HepG2 (cell line): ENCODE measurements around the gene MESD. TPM values are rescaled to one million over a fixed set of nuclear protein-coding genes. Genes with fewer than 3 reads are reported as not detected.

Experiments used
- ATAC-seq: fragments of 200-7000 bp; cut with Tn5 transposase; 3 replicates; pipeline ENCODE4 v1.9.1; 2020; ENCODE audit warnings: mild to moderate bottlenecking, moderate library complexity
- BruUV-seq: library from RNA; stranded (reverse); fragments of 400-500 nt; replicated peaks from 2 replicates; lab custom pipeline; 2021; lab: Mats Ljungman, UMichigan
- CTCF ChIA-PET: fragments of 300-600 bp; formaldehyde crosslinking; extraction: SDS; loops from one replicate; lab custom pipeline; 2021; ENCODE audit warnings: low total read pairs, inconsistent platforms, low intra/inter-chr PET ratio; lab: Yijun Ruan, JAX
- POLR2A ChIA-PET: fragments of 350-600 bp; sonication (Branson Sonifier 250); formaldehyde crosslinking; loops from one replicate; lab custom pipeline; 2020; ENCODE audit warnings: antibody characterized with exemption, inconsistent platforms; lab: Yijun Ruan, JAX
- DNase-seq: peaks from one replicate; pipeline ENCODE4 v3.0.0-alpha.2; 2015; ENCODE audit warnings: low spot score
- FAIRE-seq: peaks from 3 replicates; lab custom pipeline; 2011; peaks lifted over from hg19 to GRCh38; lab: Jason Lieb, UNC
- H2AFZ ChIP-seq: one replicate; pipeline ENCODE4 v1.6.1; 2011; ENCODE audit warnings: low read length, inconsistent platforms
- H3K27ac ChIP-seq: fragments of 300-600 bp; 3 replicates; pipeline ENCODE4 v1.8.0; 2011; ENCODE audit warnings: mixed run types, mild to moderate bottlenecking, mixed read lengths, low read length, inconsistent platforms; ENCODE audit not compliant: insufficient read depth; ENCODE audit errors: extremely low read length
- H3K27me3 ChIP-seq, 2 experiments: fragments of 200-600 bp in 1 of 2; 2 replicates in 1 of 2; 3 replicates in 1 of 2; pipeline versions ENCODE4 v1.6.0 to v1.8.0; 2011; ENCODE audit warnings: low read length in 2 of 2, mild to moderate bottlenecking in 2 of 2, moderate library complexity in 2 of 2, inconsistent platforms in 1 of 2; ENCODE audit not compliant: insufficient read depth in 2 of 2, control insufficient read depth in 1 of 2
- H3K36me3 ChIP-seq, 2 experiments: fragments of 200-600 bp in 1 of 2; replicated peaks in 1 of 2; 2 replicates in 1 of 2; 3 replicates in 1 of 2; pipeline versions ENCODE4 v1.5.1 to v1.8.0; 2011; ENCODE audit warnings: low read length in 2 of 2, inconsistent platforms in 1 of 2; ENCODE audit not compliant: insufficient read depth in 2 of 2, control insufficient read depth in 1 of 2
- H3K4me1 ChIP-seq: 2 replicates; pipeline ENCODE4 v1.5.1; 2012; ENCODE audit warnings: low read length, inconsistent platforms; ENCODE audit not compliant: insufficient read depth
- H3K4me2 ChIP-seq: 2 replicates; pipeline ENCODE4 v1.6.0; 2011; ENCODE audit warnings: low read depth, low read length, inconsistent platforms
- H3K4me3 ChIP-seq, 3 experiments: fragments of 200-600 bp in 1 of 3; sonication (generic), shearing (Covaris generic) in 1 of 3; replicated peaks in 1 of 3; 2 replicates each; pipeline ENCODE4 v1.5.1; 2011 to 2016; ENCODE audit warnings: low read length in 3 of 3, inconsistent platforms in 2 of 3, low read depth in 2 of 3, mild to moderate bottlenecking in 2 of 3, control low read depth in 1 of 3, mixed read lengths in 1 of 3; ENCODE audit not compliant: insufficient read depth in 1 of 3
- H3K79me2 ChIP-seq: one replicate; pipeline ENCODE4 v1.6.1; 2011; ENCODE audit warnings: low read length, inconsistent platforms; ENCODE audit not compliant: insufficient read depth
- H3K9ac ChIP-seq: 2 replicates; pipeline ENCODE4 v1.6.0; 2011; ENCODE audit warnings: mild to moderate bottlenecking, low read depth, low read length, inconsistent platforms; ENCODE audit not compliant: insufficient read depth
- H3K9me3 ChIP-seq: 2 replicates; pipeline ENCODE4 v1.5.1; 2012; ENCODE audit warnings: mild to moderate bottlenecking, low read length
- H4K20me1 ChIP-seq: 2 replicates; pipeline ENCODE4 v1.6.0; 2011; ENCODE audit warnings: inconsistent platforms, mild to moderate bottlenecking, low read length, moderate library complexity; ENCODE audit not compliant: insufficient read depth
- CTCF ChIP-seq: sonication (generic); formaldehyde crosslinking; IDR thresholded peaks from 2 replicates; pipeline ENCODE4 v1.5.0; 2020; ENCODE audit warnings: mild to moderate bottlenecking, missing genetic modification reagents, moderate library complexity
- E2F5 ChIP-seq: sonication (generic); formaldehyde crosslinking; conservative IDR thresholded peaks from 2 replicates; pipeline ENCODE4 v1.4.0; 2020; ENCODE audit warnings: missing genetic modification reagents
- GATA4 ChIP-seq: sonication (generic); IDR thresholded peaks from 2 replicates; pipeline ENCODE4 v1.6.1; 2016; ENCODE audit warnings: antibody characterized with exemption, low read depth, borderline replicate concordance
- HINFP ChIP-seq: sonication (generic); formaldehyde crosslinking; IDR thresholded peaks from 2 replicates; pipeline ENCODE4 v1.4.0; 2020; ENCODE audit warnings: low read depth, mild to moderate bottlenecking, missing genetic modification reagents
- HIVEP1 ChIP-seq: sonication (generic); formaldehyde crosslinking; IDR thresholded peaks from 2 replicates; pipeline ENCODE4 v1.4.0; 2020; ENCODE audit warnings: mild to moderate bottlenecking, missing genetic modification reagents
- NFRKB ChIP-seq: fragments of 450-650 bp; IDR thresholded peaks from 2 replicates; pipeline ENCODE4 v1.6.1; 2017
- SMAD1 ChIP-seq: sonication (generic); formaldehyde crosslinking; IDR thresholded peaks from 2 replicates; pipeline ENCODE4 v1.4.0; 2020; ENCODE audit warnings: missing genetic modification reagents, low read depth, mild to moderate bottlenecking, borderline replicate concordance
- SNAPC2 ChIP-seq: sonication (generic); formaldehyde crosslinking; IDR thresholded peaks from 2 replicates; pipeline ENCODE4 v1.8.1; 2022; ENCODE audit warnings: mild to moderate bottlenecking, missing genetic modification reagents
- TBL1XR1 ChIP-seq: fragments of 150-350 bp; IDR thresholded peaks from 2 replicates; pipeline ENCODE4 v1.6.1; 2014; ENCODE audit warnings: borderline replicate concordance, low read length; ENCODE audit not compliant: partially characterized antibody
- TEAD3 ChIP-seq: optimal IDR thresholded peaks from 2 replicates; pipeline ENCODE3; 2016; ENCODE audit warnings: borderline replicate concordance
- ZNF124 ChIP-seq: sonication (generic); formaldehyde crosslinking; IDR thresholded peaks from 2 replicates; pipeline ENCODE4 v1.4.0; 2020; ENCODE audit warnings: missing genetic modification reagents
- ZNF205 ChIP-seq: IDR thresholded peaks from 2 replicates; pipeline ENCODE4 v1.6.1; 2018; ENCODE audit warnings: missing biosample characterization, missing genetic modification reagents
- ZNF460 ChIP-seq: sonication (generic); formaldehyde crosslinking; IDR thresholded peaks from 2 replicates; pipeline ENCODE4 v1.5.1; 2020; ENCODE audit warnings: missing genetic modification reagents, mild to moderate bottlenecking, borderline replicate concordance
- ZNF567 ChIP-seq: sonication (generic); formaldehyde crosslinking; IDR thresholded peaks from 2 replicates; pipeline ENCODE4 v1.8.1; 2023; ENCODE audit warnings: mild to moderate bottlenecking, missing genetic modification reagents, borderline replicate concordance
- ZNF577 ChIP-seq: sonication (generic); formaldehyde crosslinking; IDR thresholded peaks from 2 replicates; pipeline ENCODE4 v1.4.0; 2020; ENCODE audit warnings: mild to moderate bottlenecking, low read depth, missing genetic modification reagents, borderline replicate concordance
- WGBS: methylation state at CpG from one replicate; pipeline ENCODE4 v1.1.6; 2017; ENCODE audit warnings: low lambda C conversion rate; 5-methylcytosine and 5-hydroxymethylcytosine counted together
- in situ Hi-C: cut with HindIII; loops from 2 replicates; pipeline ENCODE4 v1.10.0; 2017; ENCODE audit warnings: low pct_unique_long_range_greater_than_20kb; ENCODE audit not compliant: extremely low pct_ligation_motif_present
- intact Hi-C: fragments of 100-400 bp; cut with micrococcal nuclease; formaldehyde crosslinking; loops from one replicate; pipeline ENCODE4 v1.10.0; 2022; ENCODE audit not compliant: unreplicated experiment
- polyA plus RNA-seq, 8 experiments: library from polyadenylated mRNA; depleted of rRNA in 3 of 8; stranded (reverse) in 7 of 8; unstranded in 1 of 8; fragments of >200 nt; fragmentation: Illumina TruSeq in 4 of 8; extraction: Trizol in 4 of 8; gene quantifications; 2 replicates each; pipeline versions ENCODE4 v1.2.1 to v1.2.3, GENCODE V29; 2011 to 2016; ENCODE audit warnings: low read depth in 4 of 8, missing spikeins in 1 of 8, mixed read lengths in 1 of 8; ENCODE audit not compliant: insufficient read depth in 1 of 8
- total RNA-seq, 5 experiments: library from RNA; depleted of rRNA; stranded (reverse); fragments of >200 nt; fragmentation: Illumina TruSeq; extraction: Trizol; gene quantifications; 2 replicates each; pipeline ENCODE4 v1.2.3, GENCODE V29; 2016; ENCODE audit warnings: low read depth in 1 of 5
- TF ChIP-seq, protein P1 (sequence below): IDR thresholded peaks from 2 replicates; pipeline ENCODE4 v1.6.1; 2016; ENCODE audit warnings: low read depth

The MESD gene
- total and polyA plus RNA-seq, 2 of the 13 experiments (the other 11 are each of a cell fraction or from before 2014, with no cell fraction given), result 18.0 to 46.2 TPM

DNA sequence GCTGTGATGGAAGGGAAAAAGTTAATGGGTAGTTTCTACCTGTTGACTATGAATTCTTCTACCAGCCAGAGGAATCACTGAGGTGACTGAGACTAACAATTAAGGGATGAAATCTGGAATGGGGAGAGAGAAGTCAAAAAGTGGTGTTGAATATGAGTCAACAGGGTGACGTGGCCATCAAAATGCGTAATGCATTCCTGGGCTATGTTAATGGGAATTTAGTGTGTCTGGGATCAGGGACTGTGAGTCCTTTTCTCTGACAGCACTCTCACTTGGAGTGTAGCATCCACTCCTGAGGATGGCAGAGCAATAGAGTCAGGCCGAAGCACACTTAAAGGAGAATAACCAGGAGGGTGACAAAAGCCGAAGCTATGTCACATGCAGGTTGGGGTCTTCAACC is 60.4 kb downstream of the MESD start (continued):
- TF ChIP-seq HIVEP1 (CRISPR knock-in tag) (no peak), E2F5 (CRISPR knock-in tag) (no peak), ZNF460 (CRISPR knock-in tag) (no peak), ZNF567 (CRISPR knock-in tag) (no peak), CTCF (CRISPR knock-in tag) (no peak), ZNF124 (CRISPR knock-in tag) (no peak), TEAD3 (CRISPR knock-in tag) (no peak)
- TF ChIP-seq, protein P1, sequence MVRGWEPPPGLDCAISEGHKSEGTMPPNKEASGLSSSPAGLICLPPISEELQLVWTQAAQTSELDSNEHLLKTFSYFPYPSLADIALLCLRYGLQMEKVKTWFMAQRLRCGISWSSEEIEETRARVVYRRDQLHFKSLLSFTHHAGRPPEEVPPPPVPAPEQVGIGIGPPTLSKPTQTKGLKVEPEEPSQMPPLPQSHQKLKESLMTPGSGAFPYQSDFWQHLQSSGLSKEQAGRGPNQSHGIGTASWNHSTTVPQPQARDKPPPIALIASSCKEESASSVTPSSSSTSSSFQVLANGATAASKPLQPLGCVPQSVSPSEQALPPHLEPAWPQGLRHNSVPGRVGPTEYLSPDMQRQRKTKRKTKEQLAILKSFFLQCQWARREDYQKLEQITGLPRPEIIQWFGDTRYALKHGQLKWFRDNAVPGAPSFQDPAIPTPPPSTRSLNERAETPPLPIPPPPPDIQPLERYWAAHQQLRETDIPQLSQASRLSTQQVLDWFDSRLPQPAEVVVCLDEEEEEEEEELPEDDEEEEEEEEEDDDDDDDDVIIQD (CRISPR knock-in tag), result no peak

DNA sequence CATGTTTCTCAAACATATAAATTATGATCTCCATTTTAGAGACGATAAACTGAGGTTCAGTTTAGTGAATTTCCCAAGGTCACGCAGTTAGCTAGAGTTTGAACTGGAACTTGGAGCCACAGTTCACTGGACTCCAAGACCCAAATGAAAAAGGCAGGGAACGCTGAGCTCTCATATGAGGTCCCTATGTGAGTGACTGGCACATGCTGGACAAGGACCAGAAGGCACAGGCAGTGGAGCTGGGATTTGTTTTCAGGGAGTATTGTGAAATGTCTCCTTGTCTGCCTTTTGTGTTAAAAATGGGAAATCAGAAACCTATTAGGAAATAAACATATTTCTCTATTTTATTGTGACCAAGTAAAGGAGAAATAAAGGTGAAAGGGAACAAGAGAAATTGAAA is 63.5 kb downstream of the MESD start:
- no peak for TF ChIP-seq HINFP (CRISPR knock-in tag)
- TF ChIP-seq TBL1XR1, result no peak
- TF ChIP-seq SMAD1, result no peak
- no peak for TF ChIP-seq GATA4
- no peak for TF ChIP-seq ZNF205 (CRISPR knock-in tag)
- TF ChIP-seq ZNF577 (CRISPR knock-in tag), result no peak
- no peak for TF ChIP-seq SNAPC2
- no peak for TF ChIP-seq NFRKB
- TF ChIP-seq, all 625 proteins: peak for 0
- H3K36me3 ChIP-seq, result peaks cover 29 to 83% of the 10 kb centered on the region in 2 experiments; a peak in 4 of 5 replicates
- no TSS peak for BruUV-seq
- ChIA-PET POLR2A (no interaction called here), CTCF (no interaction called here)
- H3K27ac ChIP-seq, result no peak overlapping the region
- no peak overlapping the region for H3K9ac ChIP-seq
- FAIRE-seq (no peak), ATAC-seq (no peak), DNase-seq (no peak)
- no peaks in the 10 kb centered on the region for H3K4me1 ChIP-seq
- no peaks in the 10 kb centered on the region for H3K9me3 ChIP-seq
- H3K27me3 ChIP-seq, result no peaks in the 10 kb centered on the region; a peak in 1 of 5 replicates
- intact Hi-C loops (no loop called here), in situ Hi-C loops (no loop called here)
- 96% methylated on average over 3 of the region's 3 CpGs for WGBS
- H3K4me3 ChIP-seq, result no peak overlapping the region
- no peak overlapping the region for H2AFZ ChIP-seq
- H3K4me2 ChIP-seq, result no peak overlapping the region
- H3K79me2 ChIP-seq, result no peaks in the 10 kb centered on the region
- no peaks in the 10 kb centered on the region for H4K20me1 ChIP-seq
